ENCODE results near the gene SCUBE3.

Gene SCUBE3

GRCh38 chr6:35214869-35215664 lies 1.3 kb downstream of the SCUBE3 start:
- no peak for DNase-seq

- no peak for DNase-seq
These were observed 2.1 kb downstream of the SCUBE3 start for GRCh38 chr6:35215665-35216411.

DNA sequence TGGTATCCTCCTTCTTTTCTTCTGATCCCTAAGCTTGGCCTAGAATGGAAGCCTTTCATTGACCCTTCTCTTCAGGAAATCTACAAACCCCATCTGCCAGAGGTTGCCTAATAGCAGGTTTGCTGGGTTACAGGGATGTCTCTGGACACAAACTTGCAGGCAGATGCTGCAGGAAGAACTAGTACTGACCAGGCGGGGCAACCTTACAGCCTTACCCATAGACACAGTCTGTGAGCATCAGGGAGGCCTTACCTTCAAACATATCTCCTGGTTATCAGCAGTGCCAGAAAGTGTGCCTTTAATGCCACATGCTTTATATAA lies 2.6 kb downstream of the SCUBE3 start:
- DNase-seq: no peak

DNA sequence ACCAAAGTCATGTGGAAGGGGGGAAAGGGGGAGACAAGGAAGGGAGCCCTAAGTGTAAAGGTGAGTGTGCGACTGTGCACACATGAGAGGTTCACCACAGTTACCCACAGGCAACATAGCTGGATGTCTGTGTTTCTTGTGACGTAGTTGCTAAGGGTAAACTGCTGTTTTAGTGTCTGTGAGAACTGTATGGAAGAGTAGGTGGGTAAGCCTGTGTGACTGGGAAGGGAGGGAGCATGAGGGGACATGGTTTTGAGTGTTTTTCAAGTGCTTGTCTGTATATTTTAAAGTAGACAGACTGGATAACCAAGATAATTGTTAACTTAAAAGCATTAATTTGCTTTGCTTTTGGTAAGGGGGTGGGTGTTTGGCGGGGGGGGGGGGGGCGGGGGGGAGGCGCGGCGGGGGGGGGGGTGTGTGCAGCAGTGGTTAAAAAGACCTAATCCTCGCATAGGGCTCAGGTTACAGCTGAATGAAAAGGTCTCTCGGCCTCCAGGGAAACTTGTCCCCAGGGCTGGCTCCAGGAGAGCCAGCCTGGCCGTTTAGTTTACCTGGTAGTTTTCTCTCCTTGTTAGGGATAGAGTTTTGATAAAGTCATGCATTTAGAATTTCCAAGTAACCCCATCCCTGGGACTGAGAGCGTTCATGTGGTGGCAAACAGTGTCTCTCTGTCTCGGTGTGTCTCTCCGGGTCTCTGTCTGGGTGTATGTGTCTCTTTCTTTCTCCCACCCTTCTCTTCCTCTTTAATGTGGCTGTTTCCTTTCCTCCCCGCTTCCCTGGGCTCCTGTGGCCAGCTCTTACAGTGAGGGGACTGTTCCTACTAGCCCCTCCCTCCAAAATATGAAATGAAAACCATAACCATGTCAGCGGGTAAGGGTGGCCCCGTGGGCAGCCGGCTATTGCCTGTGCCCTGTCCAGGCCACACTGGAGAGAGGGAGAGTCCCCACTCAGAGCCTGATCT lies 3.4 kb downstream of the SCUBE3 start:
- no peak for DNase-seq

- no peak for DNase-seq
These were observed 4.3 kb downstream of the SCUBE3 start for GRCh38 chr6:35218021-35218420.

- no peak for DNase-seq
These were observed 4.7 kb downstream of the SCUBE3 start for GRCh38 chr6:35218456-35218855.

GRCh38 chr6:35219683-35220326 lies 6.0 kb downstream of the SCUBE3 start:
- no peak for DNase-seq

DNA sequence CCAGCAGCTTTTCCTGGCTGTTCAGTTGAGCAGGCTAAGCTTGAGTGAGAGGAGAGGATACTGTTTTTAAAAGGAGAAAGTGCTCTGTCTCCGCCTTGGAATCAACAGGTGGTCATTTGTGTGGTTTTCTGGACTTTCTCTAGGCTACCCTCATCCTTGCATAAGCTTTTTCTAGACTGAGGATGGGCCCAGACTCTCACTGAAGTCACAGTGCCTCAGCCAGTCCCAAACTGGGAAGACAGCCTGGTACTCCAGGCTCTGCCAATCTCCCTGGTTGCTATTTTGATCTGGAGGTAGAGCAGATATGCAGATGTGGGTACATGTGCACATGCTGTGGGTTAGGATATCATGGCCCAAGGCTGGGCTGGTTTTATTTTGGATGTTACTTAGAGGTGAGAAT lies 7.0 kb downstream of the SCUBE3 start:
- DNase-seq: no peak

- DNase-seq: no peak
These were observed 9.6 kb downstream of the SCUBE3 start for GRCh38 chr6:35223396-35223795.

DNA sequence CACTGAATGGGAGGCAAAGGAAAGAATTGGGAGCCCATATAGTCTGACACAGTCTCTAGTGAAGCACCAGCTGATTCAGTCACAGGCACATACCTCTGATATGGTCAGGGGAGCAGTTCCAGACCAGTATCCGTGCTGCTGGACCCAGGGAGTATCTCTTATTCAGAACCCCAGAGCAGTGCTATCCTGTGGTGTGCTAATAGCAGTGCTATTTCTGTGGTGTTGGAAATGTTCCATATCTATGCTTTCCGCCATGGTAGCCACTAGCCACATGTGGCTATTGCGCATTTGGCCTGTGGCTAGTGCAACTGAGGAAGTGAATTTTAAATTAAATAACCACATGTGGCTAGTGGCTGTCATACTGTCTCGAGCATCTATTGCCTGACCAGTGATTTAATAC lies 11.0 kb downstream of the SCUBE3 start:
- no peak for DNase-seq

DNA sequence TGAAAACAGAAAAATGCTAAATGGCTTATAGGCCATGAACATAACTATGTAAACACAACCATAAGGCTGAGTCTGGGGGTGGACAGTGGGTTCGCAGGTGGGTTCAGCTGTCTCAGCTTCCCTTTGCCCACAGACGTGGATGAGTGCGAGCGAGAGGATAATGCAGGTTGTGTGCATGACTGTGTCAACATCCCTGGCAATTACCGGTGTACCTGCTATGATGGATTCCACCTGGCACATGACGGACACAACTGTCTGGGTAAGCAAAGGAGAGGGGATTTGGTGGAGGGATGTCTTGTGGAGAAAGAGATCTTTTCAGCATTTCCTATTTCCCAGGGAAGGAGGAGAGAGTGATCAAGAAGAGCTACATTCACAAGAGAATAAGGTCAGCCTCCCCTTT lies 14.7 kb downstream of the SCUBE3 start:
- no peak for DNase-seq

- no peak for DNase-seq
These were observed 15.5 kb downstream of the SCUBE3 start for GRCh38 chr6:35229304-35229703.

- DNase-seq: no peak
These were observed 16.7 kb downstream of the SCUBE3 start for GRCh38 chr6:35230498-35230897.

GRCh38 chr6:35230950-35231349 lies 17.2 kb downstream of the SCUBE3 start:
- DNase-seq: no peak

- no peak for DNase-seq
These were observed 17.8 kb downstream of the SCUBE3 start for GRCh38 chr6:35231563-35231962.

DNA sequence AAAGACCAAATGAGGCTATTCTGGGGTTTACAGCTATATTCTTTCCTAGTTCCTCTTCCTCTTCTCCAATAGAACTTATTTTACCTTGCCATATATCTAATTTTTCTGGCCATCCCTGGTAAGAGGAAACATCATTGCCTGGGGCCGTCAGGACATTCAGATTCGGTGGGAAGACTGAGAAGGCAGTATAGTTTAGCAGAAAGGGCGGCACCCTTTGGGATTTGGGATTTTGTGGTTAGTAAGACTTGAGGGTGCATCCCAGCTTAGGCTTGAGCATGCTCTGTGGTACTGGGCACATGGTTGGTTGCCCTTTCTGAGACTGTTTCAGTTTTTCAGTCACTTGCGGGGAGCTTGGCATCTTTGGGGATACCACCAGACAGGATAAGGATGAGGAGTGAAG lies 21.1 kb downstream of the SCUBE3 start:
- DNase-seq: no peak

DNA sequence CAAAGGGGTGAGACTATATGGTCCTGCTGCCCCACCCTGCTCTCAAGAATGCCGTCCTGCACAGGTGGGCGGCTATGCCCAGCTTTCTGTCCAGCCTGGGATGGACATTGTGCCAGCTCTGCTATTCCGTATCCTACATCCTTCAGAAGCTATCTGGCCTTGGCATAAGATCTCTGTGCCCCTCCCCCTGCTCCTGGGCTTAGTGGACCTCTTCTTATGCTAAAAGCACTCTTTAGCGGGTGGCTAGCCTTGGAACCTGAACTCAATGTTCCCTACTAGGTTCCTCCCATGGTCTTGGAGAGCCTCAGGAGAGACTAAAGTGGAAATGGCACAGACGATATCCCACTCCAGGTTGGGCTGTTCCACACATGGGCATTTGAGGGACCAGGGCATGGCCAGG lies 22.5 kb downstream of the SCUBE3 start:
- DNase-seq: no peak

DNA sequence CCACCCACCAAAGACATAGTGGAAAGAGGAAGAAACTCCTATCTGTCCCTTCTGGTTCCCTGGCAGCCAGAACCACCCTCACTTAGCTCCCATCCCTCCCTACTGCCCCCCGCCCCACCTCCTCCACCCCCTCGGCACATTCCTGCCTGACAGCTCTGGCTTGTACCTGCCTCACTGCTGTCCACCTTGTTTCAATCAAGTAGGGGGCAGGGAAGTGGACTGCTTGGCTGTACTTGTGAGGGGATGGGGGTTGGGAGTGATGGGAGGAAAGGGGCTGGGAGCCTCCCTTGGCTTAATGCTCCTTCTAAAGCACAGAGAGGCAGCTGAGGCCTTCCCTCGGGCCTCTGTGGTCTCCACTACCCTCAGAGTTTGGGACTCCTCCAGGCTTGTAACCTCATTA lies 23.7 kb downstream of the SCUBE3 start:
- no peak for DNase-seq

GRCh38 chr6:35238843-35239289 lies 25.1 kb downstream of the SCUBE3 start:
- DNase-seq: no peak

DNA sequence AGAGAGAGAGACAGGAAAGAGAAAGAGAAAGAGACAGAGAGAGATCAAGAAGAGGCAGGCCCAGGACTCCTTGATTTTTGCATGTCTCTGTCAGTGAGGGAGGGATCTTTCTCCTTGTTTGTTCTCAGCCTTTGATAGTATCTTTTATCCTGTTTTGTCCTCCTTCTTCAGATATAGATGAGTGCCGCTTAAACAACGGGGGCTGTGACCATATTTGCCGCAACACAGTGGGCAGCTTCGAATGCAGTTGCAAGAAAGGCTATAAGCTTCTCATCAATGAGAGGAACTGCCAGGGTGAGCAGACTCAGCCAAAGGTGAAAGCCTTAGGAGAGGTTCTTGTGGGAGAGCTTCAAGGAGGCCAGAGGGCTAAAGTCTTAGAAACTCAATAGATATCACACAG lies 25.8 kb downstream of the SCUBE3 start:
- no peak for DNase-seq

DNA sequence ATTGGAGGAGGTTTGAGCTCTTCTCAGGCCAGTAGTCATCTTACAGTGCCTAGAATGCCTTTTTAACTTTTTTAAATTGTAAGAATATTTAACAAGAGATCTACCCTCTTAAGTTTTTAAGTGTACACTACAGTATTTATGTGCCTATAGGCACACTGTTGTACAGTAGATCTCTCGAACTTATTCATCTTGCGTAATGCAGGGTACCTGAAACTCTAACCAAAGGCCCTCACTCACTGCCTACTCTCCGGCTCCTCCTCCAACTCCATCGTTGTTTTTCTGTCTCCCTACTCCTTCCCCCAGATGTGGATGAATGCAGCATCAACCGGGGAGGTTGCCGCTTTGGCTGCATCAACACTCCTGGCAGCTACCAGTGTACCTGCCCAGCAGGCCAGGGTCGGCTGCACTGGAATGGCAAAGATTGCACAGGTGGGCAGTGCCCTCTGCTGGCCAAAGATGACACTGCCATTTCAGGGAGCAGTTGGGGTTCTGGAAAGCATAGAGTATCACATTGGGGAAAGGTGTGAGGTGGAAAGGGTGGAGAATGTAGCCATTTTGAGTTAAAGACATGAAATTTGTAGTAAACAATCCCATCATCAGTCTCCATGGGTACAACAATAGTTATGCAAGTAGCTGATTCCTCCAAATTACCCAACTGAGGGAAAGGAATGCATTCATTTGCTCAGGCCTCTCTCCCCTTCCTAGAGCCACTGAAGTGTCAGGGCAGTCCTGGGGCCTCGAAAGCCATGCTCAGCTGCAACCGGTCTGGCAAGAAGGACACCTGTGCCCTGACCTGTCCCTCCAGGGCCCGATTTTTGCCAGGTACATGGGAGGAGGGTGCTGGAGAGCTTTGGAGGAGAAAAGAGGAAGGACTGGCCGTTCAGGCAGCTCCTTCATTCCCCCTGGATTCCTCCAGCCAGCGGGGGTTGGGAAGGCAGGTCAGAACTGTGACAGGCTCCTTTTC lies 27.4 kb downstream of the SCUBE3 start:
- DNase-seq: peak; percentile 3

DNA sequence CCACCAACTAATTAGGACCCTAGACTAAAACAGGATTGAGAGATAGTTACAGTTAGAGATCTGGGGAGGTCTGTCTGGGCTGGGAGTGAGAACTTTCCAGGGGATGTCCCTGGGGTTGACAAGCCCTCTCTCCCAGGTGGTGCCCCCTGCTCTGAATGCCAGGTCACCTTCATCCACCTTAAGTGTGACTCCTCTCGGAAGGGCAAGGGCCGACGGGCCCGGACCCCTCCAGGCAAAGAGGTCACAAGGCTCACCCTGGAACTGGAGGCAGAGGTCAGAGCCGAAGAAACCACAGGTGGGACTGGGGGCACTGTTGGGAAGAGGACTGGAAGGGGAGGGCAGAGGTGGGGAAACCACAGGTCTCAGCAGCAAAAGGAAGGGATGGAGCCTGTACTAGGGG lies 28.7 kb downstream of the SCUBE3 start:
- no peak for DNase-seq

Data from NCI-H2107 (cell line).